ENCODE measurements around the gene REPS2. TPM values are rescaled to one million over a fixed set of nuclear protein-coding genes. Genes with fewer than 3 reads are reported as not detected.

REPS2 gene
- total RNA-seq, 1 donor from 2014 or later: 4.1 TPM

DNA sequence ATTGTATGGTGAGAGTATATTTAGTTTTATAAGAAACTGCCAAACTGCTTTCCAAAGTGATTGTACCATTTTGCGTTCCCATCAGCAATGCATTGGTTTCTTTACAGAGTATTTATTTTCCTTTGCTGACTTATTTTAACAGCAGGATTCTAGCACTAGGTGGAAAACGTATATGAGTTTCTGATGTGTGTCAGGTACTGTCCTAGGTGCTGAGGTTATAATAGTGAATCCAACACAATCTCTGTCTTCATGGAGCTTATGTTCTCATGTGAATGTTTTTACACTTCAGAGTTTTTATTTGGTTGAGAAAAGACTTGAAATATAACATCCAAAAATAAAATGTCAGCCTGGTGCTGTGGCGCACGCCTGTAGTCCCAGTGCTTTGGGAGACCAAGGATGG lies 4.0 kb downstream of the REPS2 start:
- Histone ChIP-seq H3K4me1 (no peaks in the 10 kb centered on the region), H3K4me3 (no peak overlapping the region), H3K27me3 (peaks cover 36% of the 10 kb centered on the region), H3K9ac (no peak overlapping the region), H3K36me3 (no peaks in the 10 kb centered on the region), H3K27ac (no peak overlapping the region), H3K4me2 (no peak overlapping the region), H2AFZ (replicated peaks) (no peak overlapping the region), H4K20me1 (ENCODE audit: low read depth) (peaks cover 3% of the 10 kb centered on the region), H3F3A (ENCODE audit: low read depth) (peaks cover 7% of the 10 kb centered on the region), H3K9me3 (ENCODE audit: low read depth) (no peaks in the 10 kb centered on the region), H3K79me2 (ENCODE audit: low read depth) (no peaks in the 10 kb centered on the region)
- no peak overlapping the region for H3K4me3 Mint-ChIP-seq
- peaks cover 3% of the 10 kb centered on the region for H3K9me3 Mint-ChIP-seq
- H3K27ac Mint-ChIP-seq: no peak overlapping the region
- TF ChIP-seq EZH2phosphoT487 (IDR thresholded peaks at IDR 0.05) (no peak), EZH2 (IDR thresholded peaks at IDR 0.05) (no peak)
- TF ChIP-seq, protein P1, sequence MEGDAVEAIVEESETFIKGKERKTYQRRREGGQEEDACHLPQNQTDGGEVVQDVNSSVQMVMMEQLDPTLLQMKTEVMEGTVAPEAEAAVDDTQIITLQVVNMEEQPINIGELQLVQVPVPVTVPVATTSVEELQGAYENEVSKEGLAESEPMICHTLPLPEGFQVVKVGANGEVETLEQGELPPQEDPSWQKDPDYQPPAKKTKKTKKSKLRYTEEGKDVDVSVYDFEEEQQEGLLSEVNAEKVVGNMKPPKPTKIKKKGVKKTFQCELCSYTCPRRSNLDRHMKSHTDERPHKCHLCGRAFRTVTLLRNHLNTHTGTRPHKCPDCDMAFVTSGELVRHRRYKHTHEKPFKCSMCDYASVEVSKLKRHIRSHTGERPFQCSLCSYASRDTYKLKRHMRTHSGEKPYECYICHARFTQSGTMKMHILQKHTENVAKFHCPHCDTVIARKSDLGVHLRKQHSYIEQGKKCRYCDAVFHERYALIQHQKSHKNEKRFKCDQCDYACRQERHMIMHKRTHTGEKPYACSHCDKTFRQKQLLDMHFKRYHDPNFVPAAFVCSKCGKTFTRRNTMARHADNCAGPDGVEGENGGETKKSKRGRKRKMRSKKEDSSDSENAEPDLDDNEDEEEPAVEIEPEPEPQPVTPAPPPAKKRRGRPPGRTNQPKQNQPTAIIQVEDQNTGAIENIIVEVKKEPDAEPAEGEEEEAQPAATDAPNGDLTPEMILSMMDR (IDR thresholded peaks at IDR 0.05): no peak
- no peaks in the 10 kb centered on the region for H3K36me3 Mint-ChIP-seq
- H3K4me1 Mint-ChIP-seq: peaks cover 3% of the 10 kb centered on the region
- peaks cover 24% of the 10 kb centered on the region for H3K27me3 Mint-ChIP-seq (ENCODE audit: insufficient read depth, low read depth)
- no peak for DNase-seq (ENCODE audit: low spot score)

DNA sequence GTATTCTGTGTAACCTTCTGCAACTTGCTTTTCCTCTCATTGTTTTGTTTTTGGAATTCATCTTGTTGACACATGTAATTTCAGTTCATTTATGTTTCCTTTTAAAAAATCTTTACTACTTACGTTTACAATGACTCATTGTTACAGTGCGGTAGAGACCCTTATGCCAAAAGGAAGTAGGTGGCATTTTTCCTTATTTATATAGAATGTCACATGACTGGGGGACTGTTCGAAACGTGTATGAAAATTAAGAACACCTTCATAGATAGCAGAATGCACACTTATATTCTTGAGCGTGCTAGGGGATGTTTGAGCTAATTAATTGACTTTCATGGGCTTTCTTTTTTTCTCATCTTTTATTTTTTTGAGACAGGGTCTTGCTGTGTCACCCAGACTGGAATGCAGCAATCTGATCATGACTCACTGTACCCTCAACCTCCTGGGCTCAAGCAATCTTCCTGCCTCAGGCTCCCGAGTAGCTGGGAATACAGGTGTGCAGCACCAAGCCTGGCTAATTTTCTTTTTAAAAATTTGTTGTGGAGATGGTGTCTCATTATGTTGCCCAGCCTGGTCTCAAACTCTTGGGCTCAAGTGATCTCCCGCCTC lies 7.3 kb downstream of the REPS2 start:
- TF ChIP-seq, protein P1 (IDR thresholded peaks at IDR 0.05): no peak
- TF ChIP-seq EZH2 (IDR thresholded peaks at IDR 0.05) (no peak), EZH2phosphoT487 (IDR thresholded peaks at IDR 0.05) (no peak)
- H3K27me3 Mint-ChIP-seq (ENCODE audit: insufficient read depth, low read depth): peaks cover 6% of the 10 kb centered on the region
- no peaks in the 10 kb centered on the region for H3K9me3 Mint-ChIP-seq
- no peak overlapping the region for H3K27ac Mint-ChIP-seq
- Histone ChIP-seq H3F3A (ENCODE audit: low read depth) (no peaks in the 10 kb centered on the region), H3K4me1 (peaks cover 2% of the 10 kb centered on the region), H3K9ac (no peak overlapping the region), H3K79me2 (ENCODE audit: low read depth) (no peaks in the 10 kb centered on the region), H2AFZ (replicated peaks) (no peak overlapping the region), H3K9me3 (ENCODE audit: low read depth) (no peaks in the 10 kb centered on the region), H4K20me1 (ENCODE audit: low read depth) (no peaks in the 10 kb centered on the region), H3K27ac (no peak overlapping the region), H3K27me3 (peaks cover 7% of the 10 kb centered on the region), H3K36me3 (no peaks in the 10 kb centered on the region), H3K4me3 (no peak overlapping the region), H3K4me2 (no peak overlapping the region)
- peaks cover 6% of the 10 kb centered on the region for H3K4me1 Mint-ChIP-seq
- DNase-seq (ENCODE audit: low spot score): no peak
- no peaks in the 10 kb centered on the region for H3K36me3 Mint-ChIP-seq
- no peak overlapping the region for H3K4me3 Mint-ChIP-seq

DNA sequence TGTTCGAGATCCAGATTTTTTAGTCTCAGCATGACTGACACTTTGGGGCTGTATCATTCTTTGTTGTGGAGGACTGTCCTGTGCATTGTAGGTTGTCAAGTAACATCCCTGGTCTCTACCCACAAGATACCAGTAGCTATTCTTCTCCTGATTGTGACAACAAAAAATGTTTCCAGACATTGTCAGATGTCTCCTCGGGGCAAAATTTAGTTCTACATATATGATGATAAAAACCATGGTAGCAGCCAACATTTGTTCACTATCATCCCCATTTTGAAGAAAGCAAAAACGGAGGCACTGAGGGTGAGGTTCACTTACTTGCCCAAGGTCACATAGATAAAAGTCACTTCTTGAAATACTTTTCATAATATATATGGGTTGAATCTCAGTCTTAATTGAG lies 11.3 kb downstream of the REPS2 start:
- Histone ChIP-seq H3F3A (ENCODE audit: low read depth) (no peaks in the 10 kb centered on the region), H3K4me2 (no peak overlapping the region), H3K4me3 (no peak overlapping the region), H3K27me3 (no peaks in the 10 kb centered on the region), H3K79me2 (ENCODE audit: low read depth) (no peaks in the 10 kb centered on the region), H3K9ac (no peak overlapping the region), H3K4me1 (peaks cover 3% of the 10 kb centered on the region), H3K36me3 (no peaks in the 10 kb centered on the region), H4K20me1 (ENCODE audit: low read depth) (no peaks in the 10 kb centered on the region), H2AFZ (replicated peaks) (no peak overlapping the region), H3K9me3 (ENCODE audit: low read depth) (no peaks in the 10 kb centered on the region), H3K27ac (no peak overlapping the region)
- TF ChIP-seq EZH2phosphoT487 (IDR thresholded peaks at IDR 0.05) (no peak), EZH2 (IDR thresholded peaks at IDR 0.05) (no peak)
- TF ChIP-seq, protein P1 (IDR thresholded peaks at IDR 0.05): no peak
- no peaks in the 10 kb centered on the region for H3K36me3 Mint-ChIP-seq
- no peak overlapping the region for H3K27ac Mint-ChIP-seq
- H3K4me1 Mint-ChIP-seq: peaks cover 6% of the 10 kb centered on the region
- H3K9me3 Mint-ChIP-seq: no peaks in the 10 kb centered on the region
- H3K27me3 Mint-ChIP-seq (ENCODE audit: insufficient read depth, low read depth): peaks cover 4% of the 10 kb centered on the region
- DNase-seq (ENCODE audit: low spot score): no peak
- H3K4me3 Mint-ChIP-seq: no peak overlapping the region
